GM18520 (cell line): ENCODE results near the gene XKRX.

Experiments
- ATAC-seq: cut with Tn5 transposase; IDR thresholded peaks from one replicate; pipeline ENCODE4 v1.9.1; 2021; ENCODE audit not compliant: unreplicated experiment

Gene XKRX

DNA sequence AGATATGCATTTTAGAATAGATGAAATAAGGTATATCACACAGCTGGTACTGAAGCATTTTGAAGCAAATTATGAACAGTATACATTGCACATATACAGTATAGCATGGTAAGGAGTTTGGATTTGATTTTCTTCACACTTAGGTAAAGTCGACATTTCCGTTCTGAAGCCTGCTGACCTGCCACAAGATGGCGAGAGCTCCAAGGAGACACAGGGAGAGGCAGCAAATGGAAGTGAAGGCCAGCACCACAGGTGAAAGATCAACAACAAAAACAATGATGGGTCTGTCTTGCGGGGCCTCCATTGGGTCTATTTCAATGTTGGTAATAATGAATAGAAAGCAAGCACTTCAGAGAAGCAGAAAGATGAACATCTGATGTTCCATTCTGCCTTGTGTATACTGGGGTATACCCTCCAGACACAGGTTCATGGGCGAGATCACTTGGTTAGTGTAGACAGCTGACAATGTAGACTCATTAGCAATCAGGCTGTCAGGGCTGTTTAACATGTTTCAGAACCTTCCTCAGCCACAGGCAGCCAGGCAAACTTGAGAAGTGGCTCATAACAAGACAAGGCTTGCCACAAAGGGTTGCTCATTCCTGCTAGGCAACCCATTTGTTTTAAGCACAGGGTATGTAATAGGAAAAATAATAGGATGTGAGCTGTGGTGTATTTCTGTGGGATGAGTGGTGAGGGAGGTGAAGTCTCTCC is 33.2 kb downstream of the XKRX start:
- no peak for ATAC-seq

GRCh38 chrX:100883654-100884053 is 45.1 kb downstream of the XKRX start:
- ATAC-seq: no peak

DNA sequence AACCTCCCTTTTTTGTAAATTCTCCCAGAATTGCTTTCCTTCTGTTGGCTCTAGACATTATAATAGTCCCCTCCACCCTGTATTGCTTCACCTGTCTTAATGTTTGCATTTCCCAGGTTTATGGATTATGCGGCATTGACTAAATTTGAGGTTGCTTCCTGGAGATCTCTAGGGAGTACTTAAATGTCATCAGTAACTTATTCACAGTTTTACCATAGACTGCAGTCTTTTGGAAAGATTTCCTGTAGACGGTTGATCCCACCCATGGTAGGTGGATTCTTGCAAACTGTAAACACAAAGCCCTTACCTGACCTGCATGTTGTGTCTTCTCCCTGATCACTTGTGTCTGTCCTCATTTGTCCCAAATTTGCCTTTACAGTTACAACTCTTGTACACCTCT is 48.3 kb downstream of the XKRX start:
- ATAC-seq: no peak

DNA sequence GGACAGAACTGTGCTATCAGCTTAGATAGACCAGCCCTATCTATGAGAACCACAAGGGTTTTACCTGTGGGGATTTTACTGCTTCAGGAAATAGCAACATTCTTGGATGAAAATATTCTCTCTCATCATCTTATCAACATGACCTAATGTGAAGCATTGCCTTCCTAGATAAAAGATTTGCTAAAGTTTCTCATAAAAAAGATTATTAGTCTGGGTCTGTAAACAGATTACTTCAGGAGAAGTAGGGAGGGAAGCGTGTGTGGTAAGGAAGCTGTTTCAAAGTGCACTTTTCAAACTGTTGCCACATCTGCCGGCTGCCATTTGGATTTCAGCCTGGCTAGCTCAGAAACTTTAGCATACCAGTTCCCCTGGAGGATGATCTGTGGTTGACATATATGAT is 54.4 kb downstream of the XKRX start, which contains the start of gene NOX1:
TSS of gene NOX1 (minus strand) at position 35 of the 400 bp plus-strand sequence. CDS start 220 bp downstream, outside the sequence.
- ATAC-seq: no peak

GRCh38 chrX:100871594-100872560 is 56.8 kb downstream of the XKRX start:
- no peak for ATAC-seq

DNA sequence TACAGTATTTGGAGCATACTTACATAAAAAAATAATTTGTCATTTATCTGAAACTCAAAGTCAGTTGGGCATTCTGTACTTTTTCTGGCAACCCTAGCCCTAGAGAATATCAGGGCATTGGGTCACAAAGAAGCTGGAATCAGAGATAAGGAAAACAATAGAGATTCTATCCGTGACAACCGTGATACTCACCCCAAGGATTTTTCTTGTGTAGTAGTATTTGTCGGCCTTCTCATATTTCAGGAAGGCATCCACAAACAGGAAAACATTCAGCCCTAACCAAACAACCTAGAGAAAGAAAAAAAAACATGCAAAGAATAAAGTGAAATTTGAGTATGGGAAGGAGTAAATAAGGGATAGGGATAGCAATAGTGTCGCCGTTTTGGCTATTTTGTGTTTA is 58.2 kb downstream of the XKRX start:
- ATAC-seq: no peak

GRCh38 chrX:100868273-100868672 is 60.4 kb downstream of the XKRX start:
- no peak for ATAC-seq

DNA sequence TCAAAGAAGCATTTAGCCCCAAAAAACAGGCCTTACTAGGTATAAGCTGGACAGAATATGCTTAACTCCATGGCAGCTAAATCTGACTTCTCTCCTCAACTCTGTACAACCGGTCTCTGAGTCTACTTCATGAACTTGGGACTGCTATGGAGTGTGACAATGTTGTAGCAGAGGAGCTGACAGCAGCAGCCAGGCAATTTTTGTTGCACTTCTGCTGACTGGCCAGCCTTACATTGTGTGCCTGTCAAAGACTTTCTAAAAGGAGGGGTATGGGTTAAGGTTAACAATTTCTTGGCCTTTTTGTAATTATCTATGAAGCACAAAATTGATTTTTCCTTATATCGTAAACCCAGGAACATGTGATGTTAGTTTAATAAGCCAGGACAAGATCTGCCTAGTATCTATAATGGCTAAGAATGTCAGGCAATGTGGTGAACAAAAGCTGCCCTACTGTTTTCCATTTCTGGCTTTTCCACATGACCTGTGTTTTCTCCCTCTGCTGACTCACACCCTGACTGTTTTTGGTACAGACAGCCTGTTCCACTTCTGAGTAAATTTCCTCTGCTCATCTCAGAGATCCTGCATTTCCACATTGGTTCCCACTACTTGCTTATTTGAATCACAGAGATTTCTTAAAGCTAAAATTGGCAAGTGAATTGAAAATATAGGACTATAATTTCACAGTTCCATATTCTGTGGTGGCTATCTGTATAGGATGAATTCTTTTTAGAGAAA is 63.9 kb downstream of the XKRX start:
- ATAC-seq: no peak
